Stomach (tissue), 4 donors: Measurements from ENCODE around the gene EGLN1.

Source experiments
- POLR2A ChIP-seq, 4 donors: fragments of 450-650 bp; IDR thresholded peaks; one replicate each; pipeline ENCODE4 v1.6.1; 2016; ENCODE audit warnings: antibody characterized with exemption in 4 of 4, control low read depth in 2 of 4, mild to moderate bottlenecking in 1 of 4, moderate library complexity in 1 of 4
- POLR2AphosphoS5 ChIP-seq, 3 donors: sonication (generic); formaldehyde crosslinking; IDR thresholded peaks; one replicate each; pipeline ENCODE4 v1.6.1; 2016; ENCODE audit warnings: antibody characterized with exemption in 3 of 3
- TF ChIP-seq, protein P1 (sequence below), 7 experiments: fragments of 450-650 bp in 4 of 7; fragments of 200-600 bp in 3 of 7; sonication (generic) in 3 of 7; IDR thresholded peaks; one replicate each; pipeline ENCODE4 v1.5.1; 2016 to 2019; ENCODE audit warnings: antibody characterized with exemption in 7 of 7, control low read depth in 2 of 7, mild to moderate bottlenecking in 1 of 7

DNA sequence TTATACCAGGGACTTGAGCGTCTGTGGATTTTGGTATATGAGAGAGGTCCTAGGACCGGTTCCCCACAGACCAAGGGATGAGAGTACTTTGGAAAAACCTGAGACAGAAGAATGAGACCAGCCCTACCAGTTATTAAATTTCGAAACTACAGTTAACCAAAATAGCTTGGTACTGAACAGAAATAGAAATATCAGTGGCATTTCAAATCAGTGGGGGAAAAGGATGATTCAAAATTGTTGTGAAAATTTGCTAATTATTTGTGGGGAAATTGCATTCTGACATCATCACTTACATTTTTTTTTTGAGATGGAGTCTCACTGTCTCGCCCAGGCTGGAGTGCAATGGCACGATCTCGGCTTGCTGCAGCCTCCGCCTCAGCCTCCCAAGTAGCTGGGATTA is 92.6 kb downstream of the EGLN1 start:
- TF ChIP-seq, protein P1, sequence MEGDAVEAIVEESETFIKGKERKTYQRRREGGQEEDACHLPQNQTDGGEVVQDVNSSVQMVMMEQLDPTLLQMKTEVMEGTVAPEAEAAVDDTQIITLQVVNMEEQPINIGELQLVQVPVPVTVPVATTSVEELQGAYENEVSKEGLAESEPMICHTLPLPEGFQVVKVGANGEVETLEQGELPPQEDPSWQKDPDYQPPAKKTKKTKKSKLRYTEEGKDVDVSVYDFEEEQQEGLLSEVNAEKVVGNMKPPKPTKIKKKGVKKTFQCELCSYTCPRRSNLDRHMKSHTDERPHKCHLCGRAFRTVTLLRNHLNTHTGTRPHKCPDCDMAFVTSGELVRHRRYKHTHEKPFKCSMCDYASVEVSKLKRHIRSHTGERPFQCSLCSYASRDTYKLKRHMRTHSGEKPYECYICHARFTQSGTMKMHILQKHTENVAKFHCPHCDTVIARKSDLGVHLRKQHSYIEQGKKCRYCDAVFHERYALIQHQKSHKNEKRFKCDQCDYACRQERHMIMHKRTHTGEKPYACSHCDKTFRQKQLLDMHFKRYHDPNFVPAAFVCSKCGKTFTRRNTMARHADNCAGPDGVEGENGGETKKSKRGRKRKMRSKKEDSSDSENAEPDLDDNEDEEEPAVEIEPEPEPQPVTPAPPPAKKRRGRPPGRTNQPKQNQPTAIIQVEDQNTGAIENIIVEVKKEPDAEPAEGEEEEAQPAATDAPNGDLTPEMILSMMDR (IDR thresholded peaks at IDR 0.05): no peak
- TF ChIP-seq POLR2AphosphoS5 (IDR thresholded peaks at IDR 0.05): no peak
- no peak for TF ChIP-seq POLR2A (IDR thresholded peaks at IDR 0.05)
